NCI-H345 treated with DMSO at 0.1 percent for 48 hours (cell line): Measurements from ENCODE around the gene CLHC1.

Source experiments
- DNase-seq: peaks from one replicate; lab custom pipeline; 2025; ENCODE audit not compliant: unreplicated experiment; lab: John Stamatoyannopoulos, UW

CLHC1 gene

GRCh38 chr2:55169915-55170314 lies 62.2 kb downstream of the CLHC1 start:
- DNase-seq, result no peak

GRCh38 chr2:55169359-55169758 lies 62.7 kb downstream of the CLHC1 start:
- no peak for DNase-seq

DNA sequence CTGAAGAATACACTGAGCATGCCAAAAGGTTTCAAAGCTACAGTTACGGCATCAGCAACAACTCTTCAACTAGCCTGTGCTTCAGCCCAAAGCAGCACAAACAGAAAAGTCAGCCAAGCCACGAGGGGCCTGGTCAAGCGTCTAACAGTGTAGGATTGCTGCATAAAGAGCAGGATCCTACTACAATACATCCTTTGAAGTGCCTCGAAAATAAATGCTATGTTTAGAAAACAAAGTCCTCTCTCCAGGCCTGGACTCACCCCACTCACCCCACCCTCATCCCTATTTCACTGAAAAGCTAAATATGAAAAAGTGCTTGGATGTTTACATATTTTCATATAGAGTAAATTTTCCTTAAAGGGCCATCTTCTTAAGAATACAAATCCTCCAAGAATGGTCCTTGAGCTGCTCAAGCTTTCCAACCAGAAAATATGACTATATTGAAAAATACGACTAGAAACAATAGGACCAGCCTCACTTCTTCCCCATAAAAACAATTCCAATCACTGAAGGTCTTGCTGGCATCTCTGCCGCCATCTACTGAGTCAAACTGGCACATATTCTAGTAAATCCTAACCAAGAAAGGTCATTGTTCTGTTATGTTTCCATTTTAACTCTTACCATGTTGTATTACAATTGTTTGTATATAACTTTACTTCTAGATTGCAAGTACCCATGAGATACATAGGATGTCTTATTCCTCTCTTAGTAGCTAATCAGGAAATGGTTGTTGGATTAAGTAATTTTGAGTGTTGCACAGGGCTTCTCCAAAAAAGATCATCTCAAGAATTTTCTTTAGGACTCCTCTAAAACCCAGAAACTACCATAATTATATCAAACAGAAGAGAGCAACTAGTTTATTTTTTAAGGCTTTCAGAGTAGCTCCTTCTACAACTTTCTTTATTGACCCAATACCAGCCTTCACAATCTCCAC lies 63.6 kb downstream of the CLHC1 start:
- DNase-seq, result peak; percentile 60

DNA sequence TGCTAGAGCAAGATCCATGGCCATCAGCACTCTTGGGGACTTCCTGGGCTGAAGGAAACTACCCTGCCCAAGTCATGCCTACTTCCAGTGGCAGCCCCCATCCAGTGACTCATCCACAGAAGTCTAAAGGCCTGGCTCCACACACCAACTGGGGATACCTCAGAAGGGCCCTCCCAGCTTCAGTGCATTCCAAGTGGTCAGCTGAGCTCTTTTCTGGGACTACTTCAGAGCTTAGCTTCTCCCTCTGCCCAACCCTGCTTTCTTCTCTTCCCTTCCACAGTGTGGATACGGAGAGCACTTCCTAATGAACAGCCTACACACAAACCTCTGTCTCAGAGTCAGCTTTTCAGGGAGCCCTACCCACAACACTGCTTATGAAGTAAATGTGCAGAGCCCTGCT lies 66.5 kb downstream of the CLHC1 start:
- no peak for DNase-seq

- DNase-seq, result no peak
Observed at GRCh38 chr2:55164534-55165480, 67.3 kb downstream of the CLHC1 start.

- DNase-seq, result no peak
Observed at GRCh38 chr2:55163941-55164390, 68.1 kb downstream of the CLHC1 start.

- DNase-seq, result no peak
Observed at GRCh38 chr2:55163274-55163721, 68.8 kb downstream of the CLHC1 start.

DNA sequence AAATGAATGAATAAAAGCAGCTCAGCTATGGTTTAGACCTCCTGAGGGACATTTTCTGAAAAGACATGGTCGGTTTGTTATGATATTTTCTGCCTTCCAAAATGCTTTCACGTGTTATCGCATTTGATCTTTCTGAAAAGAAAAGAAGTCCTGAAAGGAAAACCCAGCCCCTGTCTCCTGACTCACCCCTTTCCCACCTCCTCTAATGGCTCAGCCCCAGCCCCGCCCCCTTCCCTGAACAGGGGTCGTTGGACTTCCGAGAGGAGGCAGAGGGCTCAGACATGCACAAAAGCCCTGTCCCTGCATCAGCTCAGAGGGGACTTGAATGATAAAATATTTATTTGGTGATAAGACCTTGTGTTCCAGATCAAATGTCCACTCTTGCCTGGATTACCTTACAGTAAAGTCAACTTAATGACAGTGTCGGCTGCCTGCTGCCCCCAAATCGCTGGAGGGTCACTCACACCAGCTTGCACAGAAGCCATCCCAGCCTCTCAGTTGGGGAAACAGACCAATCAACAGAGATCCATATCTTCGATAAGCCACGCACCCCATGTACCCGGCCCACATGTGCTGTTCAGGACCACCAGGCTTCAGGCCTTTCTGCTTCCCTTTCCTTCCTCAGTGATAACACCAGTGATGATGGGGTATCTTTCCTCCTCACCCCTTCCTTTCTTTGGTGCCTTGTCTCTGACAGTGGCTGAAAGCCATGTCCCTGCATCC lies 69.6 kb downstream of the CLHC1 start:
- DNase-seq, result no peak

- no peak for DNase-seq
Observed at GRCh38 chr2:55161295-55162210, 70.5 kb downstream of the CLHC1 start.

DNA sequence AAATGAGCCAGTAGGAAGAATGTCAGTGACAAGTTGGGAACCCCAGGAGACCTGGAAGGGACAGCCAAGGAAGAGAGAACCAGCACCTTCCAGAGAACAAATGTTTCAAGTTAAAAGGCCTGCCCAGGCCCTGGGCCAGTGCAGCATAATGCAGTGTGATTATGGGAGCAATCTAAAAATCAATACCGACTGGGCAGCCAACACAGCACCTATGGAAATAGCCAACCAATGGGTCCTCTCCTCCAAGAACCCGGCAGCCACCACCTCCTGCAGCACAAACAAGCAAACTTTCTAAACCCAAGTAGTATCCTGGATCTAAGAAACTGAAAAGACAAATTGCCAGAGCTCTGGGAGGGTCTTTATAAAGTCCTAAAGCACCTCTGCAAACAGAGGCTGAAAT lies 71.7 kb downstream of the CLHC1 start:
- DNase-seq, result no peak

DNA sequence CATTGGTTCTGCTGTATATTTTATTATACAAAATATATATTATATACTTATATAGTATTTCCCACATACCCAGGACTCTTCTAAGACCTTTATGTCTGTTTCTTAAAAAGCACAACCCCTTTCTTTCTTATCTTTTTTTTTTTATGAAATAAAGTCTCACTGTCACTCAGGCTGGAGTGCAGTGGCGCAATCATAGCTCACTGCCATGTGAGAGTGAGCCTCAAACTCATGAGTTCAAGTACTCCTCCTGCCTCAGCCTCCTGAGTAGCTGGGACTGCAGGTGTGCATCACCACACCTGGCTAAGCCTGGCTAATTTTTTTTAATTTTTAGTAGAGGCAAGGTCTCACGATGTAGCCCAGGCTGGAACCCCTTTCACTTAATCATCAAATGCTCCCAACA lies 72.3 kb downstream of the CLHC1 start:
- DNase-seq, result no peak

DNA sequence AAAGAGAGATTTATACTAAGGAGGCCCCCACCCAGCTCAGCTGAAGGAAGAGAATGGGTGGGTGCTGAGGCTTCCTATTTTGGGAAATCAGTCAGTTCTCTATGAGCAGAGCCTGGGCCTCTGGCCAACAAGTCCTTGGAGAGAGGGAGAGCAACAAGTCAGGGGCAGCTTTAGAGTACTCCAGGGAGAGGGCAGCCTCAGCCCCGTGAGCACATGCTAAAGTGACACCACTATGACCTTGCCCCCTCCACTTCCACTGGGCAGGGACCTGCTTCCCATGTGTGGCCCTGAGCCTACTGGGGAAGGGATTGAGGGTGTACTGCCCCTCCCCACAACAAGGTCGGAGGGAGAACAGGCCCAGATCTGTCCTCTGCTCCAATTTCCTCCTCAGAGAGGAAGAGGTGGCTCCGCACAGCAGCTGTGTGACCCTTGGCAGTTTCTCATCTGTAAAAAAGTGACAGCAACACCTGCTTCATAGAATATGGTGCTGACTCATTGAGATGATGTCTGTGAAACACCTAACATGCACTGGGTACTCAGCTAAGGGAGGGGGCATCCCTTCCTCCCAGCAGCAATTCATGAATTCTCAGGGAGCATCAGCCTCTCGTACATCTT lies 72.9 kb downstream of the CLHC1 start:
- DNase-seq, result no peak

DNA sequence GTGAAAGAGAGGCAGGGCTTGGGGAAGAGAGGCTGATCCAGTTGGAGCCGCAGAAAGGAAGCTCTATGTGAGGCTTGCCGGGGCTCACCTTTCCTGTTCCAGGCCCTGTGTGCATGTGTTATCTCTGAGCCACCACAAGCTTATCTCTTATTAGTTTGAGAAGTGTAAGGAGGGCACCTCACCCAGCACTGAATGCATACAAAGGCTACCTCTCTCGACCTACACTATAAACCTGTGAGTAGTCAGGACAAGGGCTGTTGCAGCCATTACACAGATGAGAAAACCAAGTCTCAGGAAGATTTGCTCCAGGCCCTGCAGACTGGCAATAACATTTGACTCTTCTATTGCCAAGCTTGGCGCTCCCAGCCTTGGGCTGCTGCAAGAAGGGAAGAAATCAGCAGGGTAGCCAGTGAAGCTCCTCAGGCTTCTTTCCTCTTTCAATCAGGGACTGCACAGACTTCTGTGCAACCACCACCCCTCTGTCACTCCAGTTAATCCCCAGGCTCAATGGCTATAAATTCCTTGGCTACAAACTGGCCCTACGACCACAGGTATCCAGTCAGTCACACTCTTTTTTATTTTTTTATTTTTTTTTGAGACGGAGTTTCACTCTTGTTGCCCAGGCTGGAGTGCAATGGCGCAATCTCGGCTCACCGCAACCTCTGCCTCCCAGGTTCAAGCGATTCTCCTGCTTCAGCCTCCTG lies 73.8 kb downstream of the CLHC1 start:
- no peak for DNase-seq

- DNase-seq, result no peak
Observed at GRCh38 chr2:55157474-55157884, 74.6 kb downstream of the CLHC1 start.

- DNase-seq, result no peak
Observed at GRCh38 chr2:55156984-55157383, 75.1 kb downstream of the CLHC1 start.

DNA sequence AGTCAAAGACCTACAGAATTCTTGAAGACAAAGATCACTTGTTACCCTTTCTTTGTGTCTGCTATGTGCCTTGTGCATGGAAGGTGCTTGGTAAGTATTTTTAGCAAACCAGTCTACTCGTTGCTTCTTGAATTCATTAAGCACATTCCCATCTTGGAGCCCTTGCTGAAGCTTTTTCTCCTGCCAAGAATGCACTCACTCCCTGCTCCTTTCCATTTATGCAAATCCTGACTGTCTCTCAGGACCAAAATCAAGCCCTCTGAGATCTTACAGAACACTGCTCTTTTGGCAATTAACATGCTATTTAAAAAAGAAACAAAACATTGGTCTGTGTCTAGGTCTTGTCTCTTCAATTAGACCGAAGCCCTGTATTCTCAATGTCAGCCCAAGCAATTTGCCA lies 75.8 kb downstream of the CLHC1 start:
- DNase-seq, result no peak

DNA sequence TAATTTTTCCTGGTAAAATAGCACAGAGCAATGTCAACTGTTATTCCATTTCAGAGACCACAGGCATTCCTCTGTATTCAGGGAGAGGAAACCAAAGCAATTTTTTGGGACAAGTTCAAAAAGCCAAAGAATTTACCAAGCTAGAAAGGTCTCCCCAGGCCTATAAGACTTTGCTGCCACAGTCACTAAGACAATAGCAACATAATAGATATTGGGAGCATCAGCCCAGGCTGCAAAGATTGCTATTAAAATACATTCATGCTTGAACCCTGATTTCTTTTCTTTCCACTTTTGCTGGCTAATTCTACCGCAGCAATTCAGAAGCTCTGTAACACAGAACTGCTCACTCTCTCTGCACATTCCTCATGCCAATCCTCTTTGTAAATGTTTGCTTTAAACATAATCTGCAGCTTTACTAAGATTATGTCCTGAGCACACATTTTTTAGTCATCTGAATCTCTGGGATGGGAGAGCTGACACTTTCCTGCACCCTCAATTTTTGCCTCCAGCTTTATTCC lies 76.3 kb downstream of the CLHC1 start:
- DNase-seq, result no peak

GRCh38 chr2:55155206-55155605 lies 76.9 kb downstream of the CLHC1 start:
- no peak for DNase-seq
